GM12878 (cell line): Measurements from ENCODE around the gene ISOC2.

Source experiments
- CEBPB ChIP-seq, 2 experiments: fragments of 150-350 bp in 1 of 2; IDR thresholded peaks; 2 replicates each; pipeline ENCODE4 v1.6.1; 2012 to 2014; ENCODE audit warnings: low read depth in 2 of 2, low read length in 2 of 2, borderline replicate concordance in 1 of 2, inconsistent platforms in 1 of 2
- CTCF ChIP-seq, 3 experiments: IDR thresholded peaks in 2 of 3; conservative IDR thresholded peaks in 1 of 3; 2 replicates each; pipeline ENCODE4 v1.5.1; 2011; ENCODE audit warnings: low read depth in 3 of 3, low read length in 3 of 3, mild to moderate bottlenecking in 3 of 3, control low read depth in 2 of 3, moderate library complexity in 2 of 3, inconsistent platforms in 1 of 3, mixed read lengths in 1 of 3; ENCODE audit not compliant: control insufficient read depth in 2 of 3, insufficient read depth in 1 of 3; ENCODE audit errors: extremely low read depth in 1 of 3
- EZH2 ChIP-seq: IDR thresholded peaks from 2 replicates; pipeline ENCODE4 v1.6.1; 2012; ENCODE audit warnings: low read depth, mild to moderate bottlenecking, control low read depth, inconsistent platforms, low read length, borderline replicate concordance; ENCODE audit not compliant: control insufficient read depth
- FOXM1 ChIP-seq: IDR thresholded peaks from 2 replicates; pipeline ENCODE4 v1.6.1; 2012; ENCODE audit warnings: low read depth, mild to moderate bottlenecking, inconsistent platforms, low read length, moderate library complexity
- HDGF ChIP-seq: fragments of 450-650 bp; IDR thresholded peaks from 2 replicates; pipeline ENCODE4 v1.6.1; 2016; ENCODE audit warnings: antibody characterized with exemption
- NR2F1 ChIP-seq: fragments of 450-650 bp; conservative IDR thresholded peaks from 2 replicates; pipeline ENCODE4 v1.6.1; 2017; ENCODE audit warnings: mild to moderate bottlenecking
- ZBTB33 ChIP-seq: fragments of 450-650 bp; IDR thresholded peaks from 2 replicates; pipeline ENCODE4 v1.6.1; 2017; ENCODE audit warnings: mild to moderate bottlenecking

GRCh38 chr19:55453511-55454260 lies 7.8 kb downstream of the ISOC2 start:
- TF ChIP-seq CEBPB (IDR thresholded peaks at IDR 0.05; ENCODE audit: borderline replicate concordance in 1 of 2, low read depth in 2 of 2, low read length in 2 of 2) (no peak), EZH2 (no peak), NR2F1 (no peak), HDGF (no peak), FOXM1 (no peak), CTCF (IDR thresholded peaks at IDR 0.05 in 2 of 3, conservative IDR thresholded peaks at IDR 0.05 in 1 of 3; ENCODE audit: control insufficient read depth in 2 of 3, extremely low read depth in 1 of 3, insufficient read depth in 1 of 3, low read depth in 3 of 3, low read length in 3 of 3) (no peak), ZBTB33 (no peak)
